K562 (cell line): Measurements from ENCODE around the gene WNK2. TPM values are rescaled to one million over a fixed set of nuclear protein-coding genes. Genes with fewer than 3 reads are reported as not detected.

ENCODE experiments used
- TARDBP ChIP-seq: fragments of 450-650 bp; IDR thresholded peaks from 2 replicates; pipeline ENCODE4 v1.6.1; 2016
- ZNF551 ChIP-seq: fragments of 250-450 bp; sonication (Bioruptor Pico); IDR thresholded peaks from 2 replicates; pipeline ENCODE4 v1.5.0; 2021; ENCODE audit warnings: mild to moderate bottlenecking, moderate library complexity
- polyA plus RNA-seq, 8 experiments: library from polyadenylated mRNA; depleted of rRNA in 4 of 8; stranded (reverse) in 5 of 8; unstranded in 3 of 8; fragments of >200 nt; fragmentation: Nextera tagmentation in 2 of 8; fragmentation: Illumina TruSeq in 1 of 8; extraction: Ambion mirVana in 2 of 8; extraction: Trizol in 1 of 8; gene quantifications; 2 replicates each; pipeline versions ENCODE4 v1.2.1 to v1.2.3, GENCODE V29; 2011 to 2014; ENCODE audit warnings: inconsistent platforms in 1 of 8, missing spikeins in 1 of 8
- total RNA-seq, 7 experiments: library from RNA; depleted of rRNA in 6 of 7; stranded (reverse); fragments of >200 nt in 6 of 7; fragmentation: Illumina TruSeq in 2 of 7; extraction: Trizol in 2 of 7; gene quantifications; 2 replicates each; pipeline versions ENCODE4 v1.2.1 to v1.2.3, GENCODE V29; 2011 to 2021; ENCODE audit warnings: low replicate concordance in 1 of 7
- TF ChIP-seq, protein P1 (sequence below): sonication (generic); formaldehyde crosslinking; IDR thresholded peaks from 2 replicates; pipeline ENCODE4 v1.8.0; 2023; ENCODE audit warnings: missing genetic modification reagents, mild to moderate bottlenecking, borderline replicate concordance

Gene WNK2
- total and polyA plus RNA-seq, 9 of the 15 experiments (the other 6 are each of a cell fraction or from before 2014, with no cell fraction given) = 0.36 to 3.3 (median 0.64) TPM; not detected in 2

- TF ChIP-seq TARDBP (no peak), ZNF551 (no peak)
- TF ChIP-seq, protein P1, sequence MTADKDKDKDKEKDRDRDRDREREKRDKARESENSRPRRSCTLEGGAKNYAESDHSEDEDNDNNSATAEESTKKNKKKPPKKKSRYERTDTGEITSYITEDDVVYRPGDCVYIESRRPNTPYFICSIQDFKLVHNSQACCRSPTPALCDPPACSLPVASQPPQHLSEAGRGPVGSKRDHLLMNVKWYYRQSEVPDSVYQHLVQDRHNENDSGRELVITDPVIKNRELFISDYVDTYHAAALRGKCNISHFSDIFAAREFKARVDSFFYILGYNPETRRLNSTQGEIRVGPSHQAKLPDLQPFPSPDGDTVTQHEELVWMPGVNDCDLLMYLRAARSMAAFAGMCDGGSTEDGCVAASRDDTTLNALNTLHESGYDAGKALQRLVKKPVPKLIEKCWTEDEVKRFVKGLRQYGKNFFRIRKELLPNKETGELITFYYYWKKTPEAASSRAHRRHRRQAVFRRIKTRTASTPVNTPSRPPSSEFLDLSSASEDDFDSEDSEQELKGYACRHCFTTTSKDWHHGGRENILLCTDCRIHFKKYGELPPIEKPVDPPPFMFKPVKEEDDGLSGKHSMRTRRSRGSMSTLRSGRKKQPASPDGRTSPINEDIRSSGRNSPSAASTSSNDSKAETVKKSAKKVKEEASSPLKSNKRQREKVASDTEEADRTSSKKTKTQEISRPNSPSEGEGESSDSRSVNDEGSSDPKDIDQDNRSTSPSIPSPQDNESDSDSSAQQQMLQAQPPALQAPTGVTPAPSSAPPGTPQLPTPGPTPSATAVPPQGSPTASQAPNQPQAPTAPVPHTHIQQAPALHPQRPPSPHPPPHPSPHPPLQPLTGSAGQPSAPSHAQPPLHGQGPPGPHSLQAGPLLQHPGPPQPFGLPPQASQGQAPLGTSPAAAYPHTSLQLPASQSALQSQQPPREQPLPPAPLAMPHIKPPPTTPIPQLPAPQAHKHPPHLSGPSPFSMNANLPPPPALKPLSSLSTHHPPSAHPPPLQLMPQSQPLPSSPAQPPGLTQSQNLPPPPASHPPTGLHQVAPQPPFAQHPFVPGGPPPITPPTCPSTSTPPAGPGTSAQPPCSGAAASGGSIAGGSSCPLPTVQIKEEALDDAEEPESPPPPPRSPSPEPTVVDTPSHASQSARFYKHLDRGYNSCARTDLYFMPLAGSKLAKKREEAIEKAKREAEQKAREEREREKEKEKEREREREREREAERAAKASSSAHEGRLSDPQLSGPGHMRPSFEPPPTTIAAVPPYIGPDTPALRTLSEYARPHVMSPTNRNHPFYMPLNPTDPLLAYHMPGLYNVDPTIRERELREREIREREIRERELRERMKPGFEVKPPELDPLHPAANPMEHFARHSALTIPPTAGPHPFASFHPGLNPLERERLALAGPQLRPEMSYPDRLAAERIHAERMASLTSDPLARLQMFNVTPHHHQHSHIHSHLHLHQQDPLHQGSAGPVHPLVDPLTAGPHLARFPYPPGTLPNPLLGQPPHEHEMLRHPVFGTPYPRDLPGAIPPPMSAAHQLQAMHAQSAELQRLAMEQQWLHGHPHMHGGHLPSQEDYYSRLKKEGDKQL (CRISPR knock-in tag) = no peak
Observed at GRCh38 chr9:93261735-93262523, 78.0 kb downstream of the WNK2 start (continued).
